SKM-1 (cell line): ENCODE data around the gene ANKRD10.
A peak's percentile ranks its signal among the peaks of the same experiment; 100 is the strongest.
"Not testable (repeated sequence)": the region's sequence is repeated elsewhere in the genome, so short reads cannot be mapped to it uniquely, and the experiment has no call there.

Experiments
- DNase-seq: peaks from one replicate; lab custom pipeline; 2025; ENCODE audit not compliant: unreplicated experiment; lab: John Stamatoyannopoulos, UW

The ANKRD10 gene

DNA sequence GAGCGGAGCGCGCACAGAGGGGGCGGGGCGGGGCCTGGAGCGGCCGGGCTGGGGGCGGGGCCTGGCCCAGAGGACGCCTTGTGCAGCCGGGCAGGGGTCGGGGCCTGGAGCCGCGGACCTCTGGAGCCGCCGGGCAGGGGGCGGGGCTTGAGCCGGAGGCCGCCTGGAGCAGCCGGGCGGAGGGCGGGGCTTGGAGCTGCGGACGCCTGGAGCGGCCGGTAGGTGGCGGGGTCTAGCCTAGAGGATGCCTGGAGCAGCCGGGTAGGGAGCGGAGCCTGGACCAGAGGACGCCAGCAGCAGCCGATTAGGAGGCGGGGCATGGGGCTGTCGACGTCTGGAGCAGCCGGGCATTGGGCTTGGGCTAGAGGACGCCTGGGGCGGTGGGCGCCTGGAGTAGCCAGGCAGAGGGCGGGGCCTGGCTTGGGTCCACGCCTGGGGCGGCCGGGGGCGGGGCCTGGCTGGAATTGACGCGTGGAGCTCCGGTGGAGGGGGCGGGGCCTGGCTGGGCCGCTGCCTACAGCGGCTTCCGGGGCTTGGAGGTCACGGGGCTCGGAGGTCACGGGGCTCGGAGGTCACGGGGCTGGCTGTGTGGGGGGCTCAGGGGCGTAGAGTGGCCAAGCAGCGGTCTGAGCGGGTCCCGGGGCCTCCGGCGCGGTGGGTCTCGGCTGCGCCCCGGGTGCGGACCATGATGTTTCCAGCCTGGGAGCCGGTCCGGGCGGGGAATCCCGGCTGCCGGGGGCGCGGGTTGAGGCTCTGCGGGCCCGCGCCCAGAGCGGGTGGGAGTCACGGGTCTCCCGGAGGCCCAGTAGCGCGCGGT is at the start of gene ANKRD10:
Gene ANKRD10 (minus strand): TSS at position 13 of the 817 bp plus-strand sequence. CDS start 135 bp downstream, outside the sequence.
- DNase-seq, result peak; percentile 88

DNA sequence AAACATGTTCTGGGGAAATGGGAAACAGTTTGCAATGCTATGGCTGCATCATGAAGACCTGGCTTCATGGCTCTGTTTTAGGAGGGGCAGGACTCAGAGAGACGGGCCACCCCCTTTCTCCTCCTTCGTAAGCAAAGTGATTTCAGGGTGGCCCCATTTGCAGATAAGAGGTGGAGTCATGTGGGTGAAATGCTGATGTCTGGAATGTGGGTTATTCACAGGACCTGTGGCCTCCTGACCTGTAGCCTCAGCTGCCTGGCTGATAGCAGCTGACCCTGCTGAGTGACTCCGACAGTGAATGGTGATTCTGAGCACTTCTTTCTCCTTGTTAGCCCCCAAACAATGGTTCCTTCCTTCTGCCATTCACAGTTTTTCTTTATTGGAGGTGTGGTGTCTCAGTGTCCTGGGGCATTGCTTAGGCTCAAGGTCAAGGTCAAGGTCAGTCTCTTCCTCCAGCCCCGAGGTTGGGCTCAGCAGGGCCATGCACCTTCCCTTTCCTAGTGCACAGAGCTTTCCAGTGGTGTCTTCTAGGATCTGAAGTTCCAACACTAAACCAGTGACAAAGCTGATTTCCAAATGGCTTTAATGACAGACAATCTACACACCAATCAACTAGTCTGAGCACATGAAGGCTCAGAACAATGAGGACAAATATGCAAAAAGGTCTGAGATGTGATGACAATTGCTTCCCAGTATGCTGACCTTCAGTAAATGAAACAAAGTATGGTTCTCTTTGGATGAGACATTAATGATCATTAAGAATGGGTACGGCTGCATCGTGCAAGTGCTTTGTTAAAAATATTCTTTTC is 49.6 kb upstream of the ANKRD10 start:
- DNase-seq, result no peak

DNA sequence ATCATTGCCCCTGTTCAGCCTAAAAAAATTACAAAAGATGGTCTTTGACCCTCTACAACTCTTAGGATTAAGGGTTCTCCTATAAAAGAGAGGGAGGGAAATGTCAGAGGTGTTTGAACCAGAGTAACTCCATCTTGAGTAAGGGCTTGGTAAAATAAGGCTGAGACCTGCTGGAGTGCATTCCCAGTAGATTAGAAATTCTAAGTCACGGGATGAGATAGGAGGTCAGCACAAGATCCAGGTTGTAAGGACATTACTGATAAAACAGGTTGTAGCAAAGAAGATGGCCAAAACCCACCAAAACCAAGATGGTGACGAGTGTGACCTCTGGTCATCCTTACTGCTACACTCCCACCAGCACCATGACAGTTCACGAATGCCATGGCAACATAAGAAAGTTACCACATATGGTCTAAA is 48.7 kb upstream of the ANKRD10 start:
- DNase-seq, result no peak

DNA sequence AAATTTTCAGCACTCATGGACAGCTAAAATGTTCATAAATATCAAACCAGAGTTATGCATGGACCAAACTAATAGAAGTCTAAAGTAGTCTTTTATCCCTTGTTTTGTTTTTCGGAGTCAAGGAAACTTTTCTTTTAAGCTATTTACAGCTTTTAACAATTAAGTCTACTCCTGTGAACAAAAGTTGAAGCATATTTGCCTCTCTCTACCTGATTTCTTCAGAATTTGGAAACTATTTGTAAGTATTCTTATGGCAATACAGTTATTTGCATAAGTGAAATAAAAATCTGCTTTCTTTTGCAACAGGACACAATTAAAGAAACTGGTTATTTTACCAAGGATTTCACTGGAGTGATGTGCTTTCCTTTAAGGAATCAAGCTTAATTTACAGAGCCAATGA is 47.1 kb upstream of the ANKRD10 start:
- DNase-seq, result no peak

DNA sequence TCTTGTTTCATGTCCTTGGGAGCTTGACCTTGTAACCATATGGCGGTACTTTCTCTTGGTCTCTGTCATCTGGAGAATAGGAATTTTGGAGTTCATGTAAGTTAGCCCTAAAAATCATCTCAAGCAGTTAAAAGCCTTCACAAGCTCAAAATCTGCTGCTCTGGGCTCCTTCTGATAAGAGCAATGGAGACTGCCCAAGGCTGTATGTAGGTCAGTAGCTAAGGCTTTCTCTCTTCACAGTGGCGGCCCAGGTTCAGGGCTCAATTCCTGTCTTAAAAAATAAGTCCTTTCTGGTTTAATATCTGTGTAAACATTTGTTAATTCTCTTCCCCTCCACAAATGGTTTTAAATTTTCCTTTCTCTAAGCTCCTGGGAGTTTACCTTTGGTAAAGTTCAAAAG is 45.3 kb upstream of the ANKRD10 start:
- no peak for DNase-seq

DNA sequence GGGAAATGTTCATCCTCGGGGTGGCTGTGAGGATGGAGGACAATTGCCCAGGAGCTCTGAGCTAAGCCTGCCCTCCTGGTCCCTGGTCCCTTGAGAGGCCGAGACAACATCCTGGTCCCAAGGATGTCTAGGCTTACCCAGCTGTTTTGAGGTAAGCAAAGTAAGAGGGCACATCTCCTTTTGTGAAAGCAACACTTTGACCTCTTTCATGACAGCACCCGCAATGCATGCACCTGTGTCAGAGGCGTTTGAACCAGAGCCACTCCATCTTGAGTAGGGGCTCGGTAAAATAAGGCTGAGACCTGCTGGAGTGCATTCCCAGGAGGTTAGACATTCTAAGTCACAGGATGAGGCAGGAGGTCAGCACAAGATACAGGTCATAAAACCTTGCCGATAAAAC is 43.1 kb upstream of the ANKRD10 start:
- DNase-seq, result no peak

DNA sequence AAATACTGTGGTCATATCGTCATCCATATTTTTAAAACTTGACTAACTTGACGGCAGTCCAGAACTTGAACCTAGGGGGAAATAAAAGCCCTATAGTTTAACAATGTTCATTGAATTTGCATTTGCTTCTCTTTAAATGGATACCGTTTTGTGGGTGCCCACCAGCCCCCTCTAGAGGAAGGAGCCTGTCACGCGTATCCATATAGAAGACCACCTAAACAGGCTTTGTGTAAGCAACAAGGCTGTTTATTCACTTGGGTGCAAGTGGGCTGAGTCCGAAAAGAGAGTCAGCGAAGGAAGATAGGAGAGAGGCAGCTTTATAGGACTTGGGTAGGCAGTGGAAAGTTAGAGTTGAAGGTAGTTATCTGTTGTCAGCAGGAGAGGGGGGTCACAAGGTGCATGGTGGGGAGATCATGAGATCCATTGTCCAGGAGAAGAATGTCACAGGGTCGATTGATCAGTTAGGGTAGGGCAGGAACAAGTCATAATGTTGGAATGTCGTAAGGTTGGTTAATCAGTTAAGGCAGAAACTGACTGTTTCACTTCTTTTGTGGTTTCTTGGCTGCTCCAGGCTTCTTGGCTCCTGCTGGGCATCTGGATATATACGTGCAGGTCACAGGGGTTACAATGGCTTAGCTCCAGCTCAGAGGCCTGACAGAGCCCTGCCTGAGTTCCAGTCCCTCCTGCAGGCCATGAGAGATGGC is 42.5 kb upstream of the ANKRD10 start:
- DNase-seq, result no peak

DNA sequence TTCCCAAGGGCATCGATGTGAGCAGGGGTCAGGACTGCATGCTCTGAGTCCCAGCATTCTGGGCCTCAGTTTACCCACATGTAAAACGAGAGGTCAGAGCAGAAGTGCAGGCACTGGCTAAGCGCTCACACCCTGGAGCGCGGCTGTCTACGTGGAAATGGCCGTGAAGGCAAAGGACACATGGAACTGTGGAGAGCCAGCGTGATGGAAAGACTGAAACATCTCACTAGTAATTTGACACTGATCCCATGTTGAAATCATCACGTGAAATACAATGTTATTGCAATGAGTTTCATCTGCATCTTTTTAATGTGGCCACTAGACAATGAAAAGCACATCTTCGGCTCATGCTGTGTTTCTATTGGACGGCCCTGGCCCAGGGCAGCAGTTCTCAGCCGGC is 41.3 kb upstream of the ANKRD10 start:
- DNase-seq, result not testable (repeated sequence)

DNA sequence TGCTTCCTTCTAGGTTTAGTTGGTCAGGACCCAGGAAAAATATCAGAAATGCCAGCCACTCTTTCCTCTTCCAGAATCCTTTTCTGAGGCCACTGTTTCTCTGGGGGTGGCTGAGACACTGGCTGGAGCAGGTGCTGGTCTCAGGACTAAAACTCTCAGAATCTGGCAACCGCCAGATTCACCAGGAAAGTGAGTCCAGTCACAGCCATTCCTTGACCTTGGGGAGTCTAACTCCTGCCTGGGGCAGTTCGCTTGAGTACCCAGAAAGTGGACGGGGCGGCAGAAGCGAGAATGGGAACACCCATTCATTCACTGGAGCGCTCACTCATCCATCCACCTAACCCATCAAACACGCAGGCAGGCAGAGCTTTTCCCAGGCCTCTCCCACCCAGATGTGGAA is 40.7 kb upstream of the ANKRD10 start:
- DNase-seq, result not testable (repeated sequence)

DNA sequence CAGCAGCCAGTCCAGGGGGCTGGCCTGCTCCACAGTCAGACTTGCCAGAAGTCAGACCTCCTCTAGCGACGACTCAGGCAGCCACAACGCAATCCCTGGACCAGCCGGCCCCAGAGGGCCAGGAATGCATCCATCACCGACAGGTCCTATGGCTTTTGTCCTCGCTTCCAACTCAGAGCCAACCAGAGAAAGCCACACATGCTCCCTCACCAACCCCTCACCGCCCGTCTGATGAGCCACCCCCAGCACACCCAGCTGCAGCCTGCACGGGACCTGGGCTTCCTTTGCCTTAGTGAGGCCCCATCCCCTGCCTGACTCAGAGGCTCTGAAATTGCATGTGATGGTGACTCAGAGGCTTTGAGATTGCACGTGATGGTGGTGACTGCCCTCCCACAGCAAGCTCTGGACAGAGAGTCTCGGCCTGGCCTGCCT is 40.2 kb upstream of the ANKRD10 start:
- DNase-seq, result not testable (repeated sequence)

DNA sequence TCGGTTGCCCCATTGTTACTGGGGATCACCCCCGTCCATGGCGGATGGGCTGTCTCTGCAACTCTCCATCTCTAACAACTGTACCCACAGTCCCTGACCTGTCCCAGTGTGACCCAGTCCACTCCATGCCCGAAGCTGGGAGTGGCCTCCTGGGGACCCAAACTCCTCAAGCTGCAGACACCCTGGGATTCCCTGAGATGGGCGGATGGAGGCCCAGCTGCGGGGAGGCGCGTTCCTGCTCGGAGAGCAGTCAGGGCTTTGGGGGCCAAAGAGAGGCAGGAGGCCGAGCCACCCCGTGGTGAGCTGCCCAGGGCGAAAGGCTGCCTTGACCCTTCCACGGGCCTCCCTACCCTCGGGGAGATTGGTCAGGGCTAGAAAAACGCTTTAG is 39.7 kb upstream of the ANKRD10 start:
- DNase-seq, result not testable (repeated sequence)

DNA sequence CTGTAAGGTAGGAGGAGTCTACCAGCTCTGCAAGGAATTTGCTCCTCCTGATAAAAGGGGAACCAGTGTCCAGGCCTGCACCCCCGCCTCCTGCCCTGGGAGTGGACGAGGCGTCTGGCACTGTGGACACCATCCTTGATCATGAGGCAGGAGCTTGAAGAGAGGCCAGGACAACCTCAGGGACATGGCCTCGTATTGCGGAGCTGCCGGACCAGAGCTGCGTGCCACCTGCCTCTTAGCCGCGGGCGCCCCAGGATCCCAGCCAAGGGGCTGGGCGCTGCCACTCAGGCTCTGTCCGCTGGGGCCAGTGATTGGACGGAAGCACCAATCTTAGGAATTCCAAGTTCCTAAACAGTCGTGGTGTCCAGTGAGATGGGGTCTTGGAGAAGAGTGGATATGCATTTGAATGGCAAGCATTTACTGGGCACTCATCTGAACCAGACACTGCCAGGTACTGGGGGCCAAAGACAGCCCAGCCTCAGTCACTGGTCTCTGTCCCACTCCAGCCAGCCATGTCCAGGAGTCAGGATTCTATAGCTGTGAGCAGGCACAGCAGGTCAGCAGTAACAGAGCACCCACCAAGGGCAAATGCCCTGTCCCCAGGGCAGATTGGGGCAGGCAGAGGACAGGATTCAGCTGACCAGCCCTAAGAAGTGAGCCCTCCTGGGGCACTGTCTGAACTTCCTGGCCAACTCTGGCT is 39.1 kb upstream of the ANKRD10 start:
- DNase-seq, result no peak

DNA sequence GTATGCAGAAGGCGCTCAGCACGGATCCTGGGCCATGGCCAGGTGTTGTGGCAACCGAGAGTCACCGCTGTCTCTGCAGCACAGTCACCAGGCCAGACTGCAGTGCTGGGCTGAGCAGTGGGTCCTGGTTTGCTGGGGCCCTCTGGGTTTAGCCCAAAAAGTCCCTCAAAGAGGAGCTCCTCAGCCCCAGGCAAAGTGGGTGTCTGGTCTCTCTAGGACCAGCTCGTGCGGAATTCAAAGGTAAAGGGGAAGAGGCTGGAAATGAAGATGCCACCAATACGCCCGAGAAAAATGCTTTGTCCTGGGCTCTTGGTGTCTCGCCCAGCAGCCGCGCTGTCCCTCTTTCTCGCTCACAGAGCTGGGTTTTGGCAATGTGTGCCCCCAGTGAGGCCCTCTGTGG is 38.5 kb upstream of the ANKRD10 start:
- no peak for DNase-seq

DNA sequence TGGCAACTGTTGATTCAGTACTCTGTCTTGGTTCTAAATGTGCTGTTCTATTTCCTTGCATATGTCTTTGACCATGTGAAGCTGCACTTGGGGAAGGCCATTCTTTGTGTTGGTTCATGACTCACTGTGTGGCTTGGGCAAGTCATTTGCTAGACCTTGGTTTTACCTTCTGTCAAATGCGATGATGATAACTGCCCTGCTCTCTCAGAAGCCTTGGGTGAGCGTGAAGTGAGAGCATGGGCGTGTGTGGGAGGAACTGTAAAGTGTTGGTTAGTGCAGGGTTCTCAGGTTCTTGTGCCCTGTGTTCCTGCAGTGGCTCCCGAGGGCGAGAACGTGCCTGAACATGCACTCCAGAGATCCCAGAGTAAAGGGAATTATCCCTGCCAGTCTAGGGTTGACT is 37.3 kb upstream of the ANKRD10 start:
- not testable (repeated sequence) for DNase-seq

DNA sequence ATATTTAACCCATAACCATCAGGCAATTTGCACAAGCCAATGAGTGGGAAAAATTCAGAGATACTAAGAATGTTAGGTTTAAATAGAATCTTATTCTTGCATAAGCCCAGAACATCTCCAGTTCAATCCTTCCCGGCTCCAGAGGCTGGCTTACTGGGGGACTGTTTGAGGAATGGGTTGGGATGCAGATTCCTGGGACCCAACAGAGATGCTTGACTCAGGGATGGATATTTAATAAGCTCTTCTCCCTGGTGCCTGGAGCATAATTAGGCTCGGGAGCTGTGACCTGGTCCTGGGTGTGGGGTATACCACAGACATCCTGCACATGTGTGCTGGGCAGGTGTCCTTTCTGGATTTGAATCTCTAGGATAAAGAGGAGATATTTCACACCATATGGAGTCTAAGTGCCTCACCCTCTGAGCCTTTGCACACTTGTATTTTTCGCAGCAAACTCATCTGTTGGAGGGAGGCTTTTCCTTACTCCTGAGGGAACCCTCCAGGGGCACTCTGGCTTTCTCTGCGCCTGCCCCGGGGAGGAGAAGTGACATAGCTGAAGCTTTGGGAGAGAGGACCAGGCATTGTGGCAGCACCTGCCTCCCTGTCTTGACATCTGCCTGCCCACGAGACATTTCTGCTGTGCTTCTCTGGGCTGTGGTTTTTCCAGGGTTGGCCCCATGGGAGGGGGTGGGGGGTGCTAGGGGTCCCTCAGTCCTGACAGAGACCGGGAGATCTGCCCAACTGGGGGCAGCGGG is 36.1 kb upstream of the ANKRD10 start:
- DNase-seq, result no peak

DNA sequence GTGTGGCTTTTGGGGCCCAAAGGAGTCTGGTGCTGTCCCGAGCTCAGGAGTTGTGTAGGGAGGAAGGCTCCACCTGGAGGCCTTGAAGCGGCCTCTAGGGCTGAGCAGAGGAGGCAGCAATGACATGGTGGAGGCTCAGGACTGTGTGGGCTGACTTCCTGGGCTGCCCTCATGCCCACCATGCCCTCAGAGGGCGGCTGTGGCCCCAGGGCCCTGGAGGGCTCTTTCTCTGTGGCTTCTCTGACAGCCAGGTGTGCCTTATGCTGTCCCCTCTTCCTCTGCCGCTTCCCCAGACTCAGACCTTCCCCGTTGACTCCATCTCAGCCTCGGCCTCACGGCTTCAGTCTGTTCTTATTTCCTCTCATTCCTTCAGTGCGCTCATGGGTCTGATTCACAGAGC is 35.5 kb upstream of the ANKRD10 start:
- DNase-seq, result no peak

DNA sequence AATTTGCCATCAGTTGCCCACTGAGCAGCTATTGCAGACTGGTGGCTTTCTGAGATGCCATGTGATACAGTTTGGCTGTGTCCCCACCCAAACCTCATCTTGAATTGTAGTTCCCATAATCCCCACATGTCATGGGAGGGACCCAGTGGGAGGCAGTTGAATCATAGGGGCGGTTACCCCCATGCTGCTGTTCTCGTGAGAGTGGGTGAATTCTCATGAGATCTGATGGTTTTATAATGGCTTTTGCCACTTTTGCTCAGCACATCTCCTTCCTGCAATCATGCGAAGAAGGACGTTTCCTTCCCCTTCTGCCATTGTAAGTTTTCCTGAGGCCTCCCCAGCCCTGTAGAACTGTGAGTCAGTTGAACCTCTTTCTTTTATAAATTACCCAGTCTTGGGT is 34.8 kb upstream of the ANKRD10 start:
- no peak for DNase-seq

DNA sequence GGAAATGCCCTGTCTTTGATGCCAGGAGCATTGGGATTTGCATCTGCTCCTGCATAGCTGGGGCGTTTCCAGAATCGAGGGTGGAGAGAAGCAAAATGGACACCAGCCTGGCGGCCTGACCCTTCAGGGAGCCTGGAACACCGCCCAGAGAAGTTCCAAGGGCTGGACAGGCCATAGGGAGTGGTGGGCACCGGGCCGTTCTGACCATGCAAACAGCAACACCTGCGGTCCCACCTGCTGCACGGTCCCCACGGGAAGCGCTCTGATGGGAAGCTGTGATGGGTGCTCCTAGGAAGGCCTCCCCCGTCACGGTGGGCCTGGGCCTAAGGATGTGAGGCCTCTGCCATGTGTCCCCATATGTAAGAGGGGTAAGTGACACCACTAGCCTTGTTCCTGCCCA is 34.2 kb upstream of the ANKRD10 start:
- no peak for DNase-seq

DNA sequence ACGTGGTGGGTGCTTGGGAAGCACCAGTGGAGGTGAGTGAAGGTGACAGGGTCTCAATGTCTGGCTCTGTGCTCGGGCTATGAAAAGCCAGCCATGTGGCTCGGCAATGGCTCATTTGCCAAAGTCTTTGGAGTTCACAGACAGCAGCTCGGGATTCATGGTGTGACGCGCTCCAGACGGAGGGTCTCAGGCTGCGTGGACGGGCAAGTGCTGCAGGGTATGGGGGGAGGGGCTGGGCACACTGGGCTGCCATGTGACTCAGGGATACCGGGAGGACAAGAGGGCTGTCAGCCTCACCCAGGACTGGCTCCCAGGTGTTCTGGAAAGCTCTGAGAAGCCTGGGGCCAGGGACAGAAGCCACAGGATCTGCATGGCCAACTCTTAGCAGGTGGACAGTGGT is 32.5 kb upstream of the ANKRD10 start:
- DNase-seq, result not testable (repeated sequence)

DNA sequence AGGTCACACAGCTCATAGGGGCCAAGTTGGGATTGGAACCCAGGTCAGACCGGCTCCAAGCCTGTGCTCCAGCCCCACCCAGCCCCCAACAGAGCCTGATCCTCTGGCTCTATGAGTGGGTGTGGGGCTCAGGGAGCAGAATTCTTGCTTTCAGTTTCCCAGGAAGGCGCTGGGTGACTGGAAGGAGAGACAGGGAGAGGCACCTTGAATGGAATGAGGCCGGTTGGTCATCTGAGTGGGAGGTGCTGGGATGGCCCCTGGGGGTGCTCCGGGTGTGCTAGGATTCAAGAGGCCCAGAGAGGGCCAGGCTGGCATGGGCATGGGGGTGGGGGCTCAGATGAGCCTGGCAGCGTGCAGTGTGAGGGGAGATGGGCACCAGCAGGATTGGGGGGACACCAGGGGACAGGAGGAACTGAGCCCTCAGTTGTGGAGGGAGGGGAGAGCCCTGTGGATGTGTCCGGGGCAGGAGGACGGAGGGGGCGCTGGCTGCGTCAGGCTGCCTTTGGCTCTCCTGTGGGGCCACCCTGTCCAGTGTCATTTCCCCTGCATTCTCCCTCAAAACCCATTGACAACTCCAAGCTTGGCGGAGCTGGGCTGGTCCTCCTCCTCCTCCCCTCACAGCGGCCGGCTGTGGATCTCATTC is 31.2 kb upstream of the ANKRD10 start:
- no peak for DNase-seq
